B cell (primary cell): Measurements from ENCODE around the gene KRTCAP2. TPM values are rescaled to one million over a fixed set of nuclear protein-coding genes. Genes with fewer than 3 reads are reported as not detected.

Experiments used
- ATAC-seq: fragments of 200-7000 bp; cut with Tn5 transposase; one replicate; pipeline ENCODE4 v1.10.0; 2021; ENCODE audit warnings: low read depth, mild to moderate bottlenecking, moderate number of reproducible peaks, moderate library complexity
- CTCF ChIA-PET: fragments of 350-600 bp; sonication (Branson Sonifier 250); formaldehyde crosslinking; loops from one replicate; lab custom pipeline; 2021; ENCODE audit warnings: antibody characterized with exemption, inconsistent platforms; lab: Charles Lee
- POLR2A ChIA-PET: fragments of 350-600 bp; sonication (Branson Sonifier 250); formaldehyde crosslinking; loops from one replicate; lab custom pipeline; 2021; ENCODE audit warnings: antibody characterized with exemption; lab: Charles Lee
- DNase-seq: peaks from one replicate; pipeline ENCODE4 v3.0.0; 2013
- H2AFZ ChIP-seq: 2 replicates; pipeline ENCODE4 v1.6.1; 2012; ENCODE audit warnings: mild to moderate bottlenecking, low read depth, low read length; ENCODE audit not compliant: insufficient read depth, poor library complexity, severe bottlenecking
- H3K27ac ChIP-seq, 2 donors: 1 replicate in 1 of 2; 2 replicates in 1 of 2; pipeline ENCODE4 v1.5.1; 2012 to 2013; ENCODE audit warnings: low read length in 2 of 2, mild to moderate bottlenecking in 2 of 2, moderate library complexity in 1 of 2
- H3K27me3 ChIP-seq, 4 experiments: fragments of 200-600 bp in 1 of 4; sonication (generic) in 1 of 4; replicated peaks in 1 of 4; 1 replicate in 2 of 4; 2 replicates in 2 of 4; pipeline versions ENCODE4 v1.6.1 to v1.7.0; 2013 to 2016; ENCODE audit warnings: low read length in 3 of 4, mild to moderate bottlenecking in 2 of 4, mixed read lengths in 1 of 4, moderate library complexity in 1 of 4; ENCODE audit not compliant: insufficient read depth in 4 of 4, control insufficient read depth in 3 of 4; ENCODE audit errors: control extremely low read depth in 1 of 4
- H3K36me3 ChIP-seq, 2 experiments: replicated peaks in 1 of 2; 1 replicate in 1 of 2; 2 replicates in 1 of 2; pipeline versions ENCODE4 v1.6.1 to v1.7.1; 2013; ENCODE audit warnings: low read length in 1 of 2; ENCODE audit not compliant: insufficient read depth in 2 of 2, control insufficient read depth in 1 of 2; ENCODE audit errors: control extremely low read depth in 1 of 2, extremely low read depth in 1 of 2
- H3K4me1 ChIP-seq, 2 donors: fragments of 200-600 bp in 1 of 2; sonication (generic) in 1 of 2; 1 replicate in 1 of 2; 2 replicates in 1 of 2; pipeline versions ENCODE4 v1.5.1 to v1.6.1; 2013 to 2017; ENCODE audit warnings: low read length in 2 of 2; ENCODE audit not compliant: control insufficient read depth in 2 of 2, insufficient read depth in 2 of 2
- H3K4me2 ChIP-seq: replicated peaks from 2 replicates; pipeline ENCODE3; 2012; ENCODE audit warnings: mild to moderate bottlenecking, low read depth, low read length; ENCODE audit not compliant: poor library complexity, severe bottlenecking
- H3K4me3 ChIP-seq, 5 experiments: fragments of 200-600 bp in 1 of 5; sonication (generic) in 1 of 5; 1 replicate in 3 of 5; 2 replicates in 2 of 5; pipeline versions ENCODE4 v1.5.1 to v1.7.0; 2011 to 2016; ENCODE audit warnings: low read length in 4 of 5, mild to moderate bottlenecking in 4 of 5, low read depth in 2 of 5, control low read depth in 1 of 5, moderate library complexity in 1 of 5; ENCODE audit not compliant: insufficient read depth in 1 of 5; ENCODE audit errors: control extremely low read depth in 1 of 5, extremely low read depth in 1 of 5
- H3K79me2 ChIP-seq: fragments of 200-600 bp; sonication (generic); one replicate; pipeline ENCODE4 v1.6.0; 2016; ENCODE audit warnings: low read length; ENCODE audit not compliant: control insufficient read depth, insufficient read depth
- H3K9ac ChIP-seq: fragments of 200-600 bp; sonication (generic); 2 replicates; pipeline ENCODE4 v1.6.1; 2017; ENCODE audit warnings: mild to moderate bottlenecking, low read length, moderate library complexity
- H3K9me3 ChIP-seq, 3 donors: one replicate each; pipeline versions ENCODE4 v1.6.1 to v1.7.1; 2013; ENCODE audit warnings: low read length in 2 of 3; ENCODE audit not compliant: control insufficient read depth in 2 of 3, insufficient read depth in 1 of 3; ENCODE audit errors: control extremely low read depth in 1 of 3
- H4K20me1 ChIP-seq: 2 replicates; pipeline ENCODE4 v1.6.0; 2012; ENCODE audit warnings: mild to moderate bottlenecking, low read length; ENCODE audit not compliant: insufficient read depth, control insufficient read depth, poor library complexity, severe bottlenecking
- H3K27ac Mint-ChIP-seq: one replicate; pipeline ENCODE4 v1.8.0; 2021; ENCODE audit warnings: mixed read lengths
- H3K27me3 Mint-ChIP-seq: one replicate; pipeline ENCODE4 v1.8.0; 2021; ENCODE audit warnings: mixed read lengths
- H3K4me1 Mint-ChIP-seq: one replicate; pipeline ENCODE4 v1.8.0; 2021; ENCODE audit warnings: mixed read lengths
- H3K4me3 Mint-ChIP-seq: one replicate; pipeline ENCODE4 v1.8.0; 2021; ENCODE audit warnings: mixed read lengths
- H3K9me3 Mint-ChIP-seq: one replicate; pipeline ENCODE4 v1.8.0; 2022; ENCODE audit warnings: mixed read lengths; ENCODE audit not compliant: insufficient read depth
- EZH2 ChIP-seq: IDR thresholded peaks from 2 replicates; pipeline ENCODE4 v1.6.1; 2012; ENCODE audit warnings: borderline replicate concordance, low read depth, mild to moderate bottlenecking, moderate library complexity, low read length; ENCODE audit not compliant: insufficient read depth, poor library complexity, severe bottlenecking
- WGBS: methylation state at CpG from one replicate; pipeline ENCODE4 v1.1.5; 2013; ENCODE audit warnings: missing lambda C conversion rate; ENCODE audit not compliant: insufficient coverage; 5-methylcytosine and 5-hydroxymethylcytosine counted together
- intact Hi-C: fragments of 100-400 bp; cut with micrococcal nuclease; formaldehyde crosslinking; loops from one replicate; pipeline ENCODE4 v1.10.0; 2022
- polyA plus RNA-seq: library from polyadenylated mRNA; depleted of rRNA; stranded (reverse); fragments of >200 nt; gene quantifications from 2 replicates; pipeline ENCODE4 v1.2.3, GENCODE V29; 2012
- total RNA-seq, 2 donors: library from RNA; stranded (reverse); fragments of 120-200 nt in 1 of 2; gene quantifications; 1 replicate in 1 of 2; 2 replicates in 1 of 2; pipeline versions ENCODE4 v1.2.3 to v1.2.4, GENCODE V29; 2013 to 2022
- TF ChIP-seq, protein P1 (sequence below): fragments of 200-600 bp; IDR thresholded peaks from one replicate; pipeline ENCODE4 v1.8.0; 2022; ENCODE audit warnings: antibody characterized with exemption, mild to moderate bottlenecking

The KRTCAP2 gene
- total and polyA plus RNA-seq, 2 donors (not counting 1 experiment from before 2014, with no cell fraction given), result 151 to 259 TPM

DNA sequence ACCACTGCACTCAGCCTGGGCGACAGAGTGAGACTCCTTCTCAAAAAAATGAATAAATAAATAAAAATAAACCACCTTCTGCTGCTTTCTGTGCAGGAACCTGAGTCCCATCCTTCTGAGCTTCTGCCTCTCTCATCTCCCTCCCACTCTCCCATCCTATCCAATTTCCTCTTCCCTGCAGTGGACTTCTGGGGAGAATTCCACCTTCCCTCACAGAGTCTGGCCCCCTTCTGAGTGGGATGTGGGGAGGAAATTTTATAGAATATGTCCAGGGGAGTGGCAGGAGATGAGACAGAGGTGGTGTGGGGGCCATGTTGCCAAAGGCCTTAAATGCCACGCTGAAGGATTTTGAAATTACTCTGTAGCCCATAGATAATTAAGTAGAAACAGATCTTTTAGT, 50.8 kb downstream of the KRTCAP2 start:
- no peak overlapping the region for H3K9ac ChIP-seq
- ChIA-PET POLR2A (interaction anchor here (0.6 to 0.9 kb wide), 2 partner anchors 38 to 1057 kb away, joined by 4 to 10 read pairs; no protein-coding TSS in a partner anchor), CTCF (interaction anchor here (1.2 to 2.0 kb wide), 3 partner anchors 31 to 45 kb away, joined by 4 to 6 read pairs (median 6); no protein-coding TSS in a partner anchor)
- H3K4me3 ChIP-seq, result no peak overlapping the region
- no peaks in the 10 kb centered on the region for H4K20me1 ChIP-seq
- no peak overlapping the region for H3K4me2 ChIP-seq
- Mint-ChIP-seq H3K4me1 (peaks cover 13% of the 10 kb centered on the region), H3K9me3 (no peaks in the 10 kb centered on the region), H3K4me3 (no peak overlapping the region), H3K27ac (no peak overlapping the region), H3K27me3 (peaks cover 44% of the 10 kb centered on the region)
- H3K27ac ChIP-seq, result no peak overlapping the region
- peaks cover 11 to 13% of the 10 kb centered on the region in 2 donors for H3K4me1 ChIP-seq
- H3K9me3 ChIP-seq, result peaks cover 0 to 3% (median 0%) of the 10 kb centered on the region in 3 donors
- H3K36me3 ChIP-seq, result no peaks in the 10 kb centered on the region
- intact Hi-C loops, result no loop called here
- peaks cover 0 to 31% (median 9%) of the 10 kb centered on the region in 4 experiments for H3K27me3 ChIP-seq
- DNase-seq, result no peak
- no peak for ATAC-seq
- TF ChIP-seq, protein P1, sequence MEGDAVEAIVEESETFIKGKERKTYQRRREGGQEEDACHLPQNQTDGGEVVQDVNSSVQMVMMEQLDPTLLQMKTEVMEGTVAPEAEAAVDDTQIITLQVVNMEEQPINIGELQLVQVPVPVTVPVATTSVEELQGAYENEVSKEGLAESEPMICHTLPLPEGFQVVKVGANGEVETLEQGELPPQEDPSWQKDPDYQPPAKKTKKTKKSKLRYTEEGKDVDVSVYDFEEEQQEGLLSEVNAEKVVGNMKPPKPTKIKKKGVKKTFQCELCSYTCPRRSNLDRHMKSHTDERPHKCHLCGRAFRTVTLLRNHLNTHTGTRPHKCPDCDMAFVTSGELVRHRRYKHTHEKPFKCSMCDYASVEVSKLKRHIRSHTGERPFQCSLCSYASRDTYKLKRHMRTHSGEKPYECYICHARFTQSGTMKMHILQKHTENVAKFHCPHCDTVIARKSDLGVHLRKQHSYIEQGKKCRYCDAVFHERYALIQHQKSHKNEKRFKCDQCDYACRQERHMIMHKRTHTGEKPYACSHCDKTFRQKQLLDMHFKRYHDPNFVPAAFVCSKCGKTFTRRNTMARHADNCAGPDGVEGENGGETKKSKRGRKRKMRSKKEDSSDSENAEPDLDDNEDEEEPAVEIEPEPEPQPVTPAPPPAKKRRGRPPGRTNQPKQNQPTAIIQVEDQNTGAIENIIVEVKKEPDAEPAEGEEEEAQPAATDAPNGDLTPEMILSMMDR, result no peak
- TF ChIP-seq EZH2, result no peak
- no CpG with 5 or more reads among the region's 2 CpGs for WGBS
- H3K79me2 ChIP-seq, result no peaks in the 10 kb centered on the region
- no peak overlapping the region for H2AFZ ChIP-seq

DNA sequence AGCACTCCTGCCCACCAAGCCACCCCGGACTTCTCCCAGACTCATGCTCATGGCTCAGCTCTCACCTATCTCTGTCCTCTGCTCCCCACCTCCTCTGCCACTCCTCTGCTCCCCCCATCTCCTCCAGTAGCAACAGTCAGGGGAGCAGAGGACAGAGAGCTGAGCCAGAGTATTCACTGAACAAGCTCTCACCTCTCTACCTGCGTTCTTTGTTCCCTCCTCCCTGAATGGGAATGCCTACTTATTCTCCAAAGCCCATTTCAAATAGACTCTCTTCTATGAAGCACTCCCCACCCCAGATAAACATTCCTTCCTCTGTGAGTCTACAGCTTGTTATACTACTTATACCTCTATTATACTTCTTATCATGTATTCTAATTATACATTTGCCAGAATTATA, 51.9 kb downstream of the KRTCAP2 start:
- H4K20me1 ChIP-seq, result no peaks in the 10 kb centered on the region
- H3K4me3 ChIP-seq, result no peak overlapping the region
- 94% methylated on average over 2 of the region's 2 CpGs for WGBS
- H3K4me1 ChIP-seq, result peaks cover under 1 to 2% of the 10 kb centered on the region in 2 donors
- Mint-ChIP-seq H3K9me3 (no peaks in the 10 kb centered on the region), H3K4me1 (peaks cover 3% of the 10 kb centered on the region), H3K27me3 (peaks cover 43% of the 10 kb centered on the region), H3K4me3 (no peak overlapping the region), H3K27ac (no peak overlapping the region)
- TF ChIP-seq, protein P1, result no peak
- TF ChIP-seq EZH2, result no peak
- intact Hi-C loops, result no loop called here
- no peaks in the 10 kb centered on the region for H3K79me2 ChIP-seq
- H3K27me3 ChIP-seq, result peaks cover 0 to 20% (median 5%) of the 10 kb centered on the region in 4 experiments
- ChIA-PET POLR2A (no interaction called here), CTCF (interaction anchor here (1.3 to 2.2 kb wide), 5 partner anchors 9 to 51 kb away, joined by 3 to 8 read pairs (median 6); partner anchors contain the start of gene KRTCAP2)
- ATAC-seq, result no peak
- H2AFZ ChIP-seq, result no peak overlapping the region
- no peak for DNase-seq
- H3K4me2 ChIP-seq, result no peak overlapping the region
- no peak overlapping the region for H3K27ac ChIP-seq
- no peak overlapping the region for H3K9ac ChIP-seq
- H3K9me3 ChIP-seq, result no peaks in the 10 kb centered on the region
- H3K36me3 ChIP-seq, result no peaks in the 10 kb centered on the region
